Left renal pelvis (tissue), 4 donors: Measurements from ENCODE around the gene RCAN1. TPM values are rescaled to one million over a fixed set of nuclear protein-coding genes. Genes with fewer than 3 reads are reported as not detected.

Experiments
- DNase-seq, 4 donors: peaks; one replicate each; pipeline ENCODE4 v3.0.0-alpha.2; 2013; ENCODE audit warnings: low read depth in 4 of 4, low spot score in 3 of 4
- polyA plus RNA-seq, 4 donors: library from polyadenylated mRNA; unstranded; fragments of 120-200 nt; gene quantifications; one replicate each; pipeline ENCODE4 v1.2.1, GENCODE V29; 2013; ENCODE audit not compliant: insufficient read length in 4 of 4

RCAN1 gene
- polyA plus RNA-seq, 4 donors = 20.0 to 42.1 (median 32.6) TPM

- no peak for DNase-seq
Observed at GRCh38 chr21:34548781-34549376, 66.0 kb downstream of the RCAN1 start.

GRCh38 chr21:34546542-34546941 is 68.4 kb downstream of the RCAN1 start:
- no peak for DNase-seq

DNA sequence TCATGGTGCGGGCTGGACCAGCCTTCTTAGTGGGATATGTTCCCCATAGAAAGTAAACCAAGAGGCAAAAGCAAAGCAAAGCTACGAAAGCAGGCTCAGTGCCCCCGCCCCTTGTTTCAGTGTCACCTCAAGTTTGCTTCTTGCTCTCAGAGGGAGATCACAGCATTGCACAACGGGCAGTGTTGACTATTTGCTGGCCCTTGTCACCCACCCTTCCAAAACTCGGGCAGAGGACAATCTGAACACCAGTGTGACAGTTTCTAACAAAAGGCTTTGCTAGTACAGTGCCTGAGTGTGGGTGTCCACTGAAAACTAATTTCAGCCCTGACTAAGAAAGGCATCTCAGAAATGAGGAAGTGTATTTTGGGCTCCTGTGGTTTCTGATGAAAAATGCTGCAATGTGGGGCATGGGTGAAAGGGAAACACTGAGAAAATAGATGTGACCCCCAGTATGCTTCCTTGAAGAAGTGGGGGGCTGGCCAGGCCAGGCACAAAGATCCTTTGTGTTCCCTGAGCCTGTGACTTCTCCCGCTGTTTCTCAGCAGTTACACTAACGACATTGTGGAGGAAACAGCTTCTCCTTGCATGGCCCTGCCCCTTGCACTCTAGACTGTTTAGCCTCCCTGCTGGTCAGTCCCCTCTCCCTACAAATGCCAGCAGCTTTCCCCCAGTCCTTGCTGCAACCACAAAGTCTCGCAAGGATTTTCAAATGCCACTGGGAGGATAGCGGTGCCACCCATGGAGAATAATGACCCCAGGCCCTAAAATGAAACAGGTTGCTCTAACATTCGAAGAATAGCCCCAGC is 69.6 kb downstream of the RCAN1 start:
- DNase-seq = no peak

DNA sequence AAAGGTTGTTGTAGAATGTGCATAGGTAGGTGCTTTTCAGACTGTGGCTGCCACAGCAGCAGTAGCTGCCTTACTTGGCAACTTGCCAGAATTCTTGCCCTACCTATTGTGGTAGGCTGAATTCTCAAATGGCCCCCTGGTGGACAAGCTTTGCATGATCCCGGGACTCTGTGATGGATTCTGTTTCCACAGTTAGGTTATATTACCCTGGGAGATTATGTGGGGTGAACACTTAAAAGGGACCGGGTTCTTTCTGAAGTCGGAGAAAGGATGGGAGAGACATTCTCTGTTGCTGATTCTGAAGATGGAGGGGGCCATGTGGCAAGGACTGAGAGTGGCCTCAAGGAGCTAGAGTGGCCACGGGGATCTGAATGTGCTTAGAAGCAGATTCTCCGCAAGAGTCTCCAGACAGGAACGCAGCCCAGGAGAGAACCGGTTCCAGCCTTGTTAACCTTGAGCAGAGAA is 70.8 kb downstream of the RCAN1 start:
- DNase-seq = no peak

DNA sequence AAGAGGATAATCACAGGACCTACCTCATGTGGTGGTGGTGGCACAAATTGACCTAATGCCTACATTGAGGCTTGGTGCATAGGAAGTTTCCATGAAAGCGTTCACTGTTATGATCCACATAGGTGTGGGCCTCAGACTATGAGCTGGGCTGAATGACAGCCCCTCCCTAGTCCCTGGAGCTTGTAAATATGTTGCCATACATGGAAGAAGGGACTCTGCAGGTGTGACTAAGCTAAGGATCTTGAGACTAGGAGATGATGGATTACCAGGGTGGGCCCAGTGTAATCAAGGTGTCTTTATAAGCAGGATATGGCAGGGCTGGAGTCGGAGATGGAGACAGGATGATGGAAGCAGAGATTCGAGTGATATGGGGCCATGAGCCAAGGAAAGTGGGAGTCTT is 71.9 kb downstream of the RCAN1 start:
- DNase-seq = no peak

- DNase-seq = no peak
Observed at GRCh38 chr21:34540206-34540605, 74.7 kb downstream of the RCAN1 start.

DNA sequence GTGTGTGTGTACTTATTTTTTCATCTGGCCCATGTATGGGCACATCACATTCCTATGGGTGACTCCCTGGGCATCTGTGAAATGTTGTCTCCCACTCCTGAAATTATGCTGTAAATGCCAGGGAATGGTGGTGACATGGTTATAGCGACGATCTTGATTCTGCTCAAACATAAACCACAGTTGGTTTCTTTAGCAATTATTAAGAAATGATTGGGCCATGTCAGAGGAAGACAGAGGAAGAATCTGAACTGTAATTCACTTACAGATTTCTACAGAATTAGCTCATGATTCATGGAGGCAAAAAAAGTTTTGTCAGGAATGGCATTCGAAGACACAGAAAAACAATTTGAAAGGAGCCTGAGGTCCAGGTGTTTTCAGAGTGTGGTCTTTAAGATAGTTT is 77.1 kb downstream of the RCAN1 start:
- no peak for DNase-seq

DNA sequence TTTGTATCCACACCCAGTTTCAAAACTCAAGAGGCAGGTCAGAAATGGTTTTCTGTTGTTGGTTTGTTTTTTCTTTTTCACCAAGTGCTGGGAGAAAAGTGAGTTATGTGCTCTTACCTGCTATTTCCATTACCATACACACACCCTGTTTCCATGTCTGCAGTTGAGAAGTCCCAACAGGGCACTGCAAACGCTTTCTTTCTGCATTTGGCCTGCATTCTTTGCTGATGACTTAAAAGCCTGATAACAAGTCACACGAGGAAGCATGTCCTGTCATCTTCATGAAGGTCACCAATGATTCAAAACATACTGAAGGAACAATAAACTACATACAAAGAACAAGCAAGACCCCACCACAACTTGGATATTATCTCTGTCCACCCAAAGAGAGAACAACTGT is 78.1 kb downstream of the RCAN1 start:
- no peak for DNase-seq

DNA sequence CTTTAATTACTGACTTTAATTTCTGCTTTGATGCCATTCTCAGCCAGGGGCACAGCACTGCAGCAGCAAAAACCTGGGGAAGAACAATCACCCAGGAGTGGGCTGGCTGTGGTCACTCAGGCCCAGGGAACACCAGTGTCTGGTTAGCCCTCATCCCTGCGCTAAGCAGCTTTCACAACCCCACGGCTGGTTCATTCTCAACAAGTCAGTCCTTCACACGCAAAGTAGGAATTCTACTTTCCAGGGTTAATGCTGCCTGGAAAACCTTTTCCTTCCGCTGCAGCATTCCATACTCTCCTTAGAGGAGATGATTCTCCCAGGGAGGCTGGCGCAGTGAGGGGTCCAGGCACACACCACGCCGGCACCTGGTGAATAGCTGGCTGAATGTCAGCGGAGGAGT is 78.6 kb downstream of the RCAN1 start:
- DNase-seq = no peak

DNA sequence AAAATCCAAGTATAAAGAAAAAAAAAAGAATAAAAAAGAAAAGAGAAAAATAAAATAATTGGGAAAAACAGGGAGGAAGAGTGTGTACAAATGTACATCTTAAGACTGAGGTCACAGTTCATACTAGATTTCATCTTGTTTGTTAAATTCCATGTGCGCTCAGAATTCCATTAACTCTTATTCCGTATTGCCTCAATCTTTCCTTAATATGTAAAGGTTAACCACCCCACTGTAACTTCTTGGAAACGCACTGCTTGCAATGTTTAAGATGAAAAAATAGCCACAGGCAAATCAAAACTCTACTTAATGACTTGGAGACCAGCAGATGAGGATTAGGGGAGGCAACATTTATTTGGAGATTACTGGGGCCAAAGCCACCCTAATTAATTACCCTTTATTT is 79.0 kb downstream of the RCAN1 start:
- DNase-seq = no peak

GRCh38 chr21:34534522-34534921 is 80.4 kb downstream of the RCAN1 start:
- DNase-seq = no peak

DNA sequence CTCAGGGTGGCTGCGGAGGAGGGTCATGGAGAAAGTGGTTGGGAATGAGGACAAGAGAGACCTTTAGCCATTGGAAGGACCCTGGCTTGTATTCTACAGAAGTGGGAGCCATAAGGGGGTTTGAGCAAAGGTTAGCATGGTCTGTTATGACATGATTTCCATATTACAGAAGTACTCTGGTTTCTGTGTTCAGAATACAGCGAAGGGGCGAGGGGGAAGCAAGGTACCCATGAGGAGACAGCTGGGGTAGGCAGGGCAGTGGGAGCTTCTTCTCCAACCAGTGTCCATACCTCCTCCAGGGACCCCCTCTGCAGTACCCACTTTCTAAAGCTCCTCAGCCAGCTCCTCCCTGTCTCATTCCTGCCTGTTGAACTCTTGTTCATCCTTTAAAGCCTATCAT is 81.0 kb downstream of the RCAN1 start:
- no peak for DNase-seq

- DNase-seq = no peak
Observed at GRCh38 chr21:34531399-34531798, 83.5 kb downstream of the RCAN1 start.

DNA sequence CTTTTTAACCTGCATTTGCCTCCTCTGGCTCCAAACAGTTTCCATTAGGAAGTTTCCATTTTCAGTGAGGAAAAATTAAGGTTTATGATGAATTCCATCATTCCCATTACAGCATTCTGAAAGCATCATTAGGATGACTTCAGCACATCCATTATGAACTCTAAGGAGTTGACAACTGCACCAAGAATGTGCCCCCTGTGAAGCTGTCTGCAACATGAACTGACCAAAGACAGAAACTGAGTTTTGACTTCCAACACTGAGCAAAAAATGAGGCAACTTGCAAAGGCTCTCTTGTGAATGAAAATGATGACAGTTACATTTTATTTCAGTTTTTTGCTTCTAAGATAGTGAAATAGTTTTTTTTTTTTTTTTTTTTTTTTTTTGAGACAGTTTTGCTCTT is 84.7 kb downstream of the RCAN1 start:
- no peak for DNase-seq

DNA sequence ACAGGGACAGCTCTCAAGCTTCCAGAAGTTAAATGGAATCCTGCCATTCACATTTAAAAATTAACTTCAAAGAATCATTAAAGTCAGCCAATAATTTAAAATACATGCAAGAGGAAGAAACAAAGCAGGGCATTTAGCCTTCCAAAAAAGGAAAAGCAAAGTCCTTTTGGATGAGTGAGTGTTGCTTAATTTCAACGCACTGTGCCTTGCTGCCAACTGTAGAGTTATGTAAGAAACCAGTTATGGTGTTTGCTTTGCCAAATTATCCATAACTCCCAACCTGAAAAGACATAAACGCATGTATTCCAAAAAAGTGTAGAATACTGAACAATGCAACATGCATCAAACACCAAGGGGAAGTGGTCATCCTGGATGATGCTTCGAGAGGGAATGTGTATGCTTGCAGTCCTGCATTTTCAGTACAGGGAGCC is 86.8 kb downstream of the RCAN1 start:
- no peak for DNase-seq

DNA sequence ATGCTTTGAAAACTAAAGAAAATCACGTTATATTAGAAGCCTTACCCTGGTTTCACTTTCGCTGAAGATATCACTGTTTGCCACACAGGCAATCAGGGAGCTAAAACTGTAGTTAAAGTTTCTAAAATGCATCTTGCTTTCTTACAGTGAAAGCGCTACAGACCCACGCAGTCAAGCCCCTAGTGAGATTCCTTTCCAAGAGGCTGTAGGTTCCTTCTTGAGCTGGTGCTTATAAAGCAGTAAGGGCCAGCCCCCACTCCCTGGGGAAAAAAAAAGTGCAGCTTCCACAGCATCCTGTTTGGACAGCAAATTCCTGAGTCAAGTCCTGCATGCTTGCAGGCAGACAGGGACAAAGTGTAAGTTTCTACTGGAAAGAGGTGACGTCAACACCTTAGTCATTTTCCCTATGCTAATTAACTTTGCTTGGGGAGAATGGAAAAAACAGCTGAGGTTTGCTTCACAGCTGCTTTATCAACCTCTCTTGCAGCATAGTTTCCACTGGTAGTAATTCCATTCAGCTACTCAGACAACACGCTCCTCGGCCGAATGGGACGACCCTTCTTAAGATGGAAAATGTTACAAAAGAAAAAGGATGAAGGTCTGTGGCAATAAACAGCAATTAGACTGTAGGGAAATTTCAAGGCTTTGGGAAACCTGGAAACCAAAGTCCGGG is 88.2 kb downstream of the RCAN1 start:
- DNase-seq = peak; percentile 74 to 86 (median 80)

DNA sequence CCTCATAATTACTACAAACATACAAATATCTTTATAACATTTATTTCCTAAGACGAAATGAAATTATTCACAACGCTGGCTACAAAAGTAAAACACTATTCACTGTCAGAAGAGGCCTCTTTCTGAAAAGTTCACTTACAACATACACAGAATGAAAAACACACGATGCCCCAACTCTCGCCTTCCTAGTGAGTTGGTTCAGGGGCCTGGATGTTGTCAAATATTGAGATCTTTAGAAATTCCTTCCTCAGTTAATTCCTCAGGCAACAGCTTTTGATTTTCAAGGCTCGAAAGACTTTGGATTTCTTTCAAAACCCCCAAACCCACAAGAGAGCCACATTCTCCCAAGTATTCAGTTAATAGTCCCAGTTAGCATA is 88.7 kb downstream of the RCAN1 start:
- DNase-seq = no peak

DNA sequence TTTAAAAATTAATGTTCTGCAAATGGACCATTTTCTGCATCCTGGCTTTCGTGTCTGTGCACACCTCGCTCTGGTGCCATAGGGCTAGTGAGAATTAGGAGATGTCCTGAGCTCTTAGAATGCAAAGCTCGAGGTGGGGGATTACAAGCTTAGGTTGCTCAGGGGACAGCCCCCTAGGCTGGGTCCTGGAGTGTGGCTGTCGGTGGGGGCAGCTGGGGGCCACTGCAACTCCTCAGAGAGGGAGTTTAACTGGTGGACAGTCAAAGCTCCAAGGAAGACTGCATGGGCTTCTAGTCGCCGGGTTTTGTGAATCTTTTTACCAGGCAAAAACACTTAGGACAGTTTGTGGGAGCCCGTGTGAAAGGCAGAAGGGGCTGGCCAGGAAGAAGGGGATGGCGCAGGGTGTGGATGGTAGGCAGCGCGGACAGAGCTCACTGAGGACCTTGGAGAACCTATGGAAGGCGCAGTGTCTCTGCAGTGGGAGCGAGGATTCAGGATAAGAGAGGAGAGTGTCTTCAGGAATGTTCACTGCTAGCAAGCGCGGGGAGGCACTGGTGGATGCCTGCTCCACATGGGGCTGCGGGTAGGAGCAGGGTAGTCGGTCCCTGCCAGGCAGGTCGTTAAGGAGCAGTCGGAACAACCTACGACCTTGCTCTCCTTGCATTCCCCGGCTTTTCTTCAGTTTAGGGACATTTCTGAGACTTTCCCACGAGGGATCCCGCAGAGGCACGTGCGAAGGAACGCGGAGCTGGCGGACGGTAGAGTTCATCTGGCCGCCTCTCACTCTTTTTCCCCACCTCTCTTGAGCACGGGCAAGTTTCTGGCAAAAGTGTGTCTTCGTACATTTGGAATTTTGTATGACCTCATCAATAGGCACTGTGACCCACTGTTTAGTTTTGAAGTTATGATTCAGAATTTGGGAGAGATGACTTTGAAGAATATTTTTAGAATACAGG is 90.0 kb downstream of the RCAN1 start:
- DNase-seq = no peak

DNA sequence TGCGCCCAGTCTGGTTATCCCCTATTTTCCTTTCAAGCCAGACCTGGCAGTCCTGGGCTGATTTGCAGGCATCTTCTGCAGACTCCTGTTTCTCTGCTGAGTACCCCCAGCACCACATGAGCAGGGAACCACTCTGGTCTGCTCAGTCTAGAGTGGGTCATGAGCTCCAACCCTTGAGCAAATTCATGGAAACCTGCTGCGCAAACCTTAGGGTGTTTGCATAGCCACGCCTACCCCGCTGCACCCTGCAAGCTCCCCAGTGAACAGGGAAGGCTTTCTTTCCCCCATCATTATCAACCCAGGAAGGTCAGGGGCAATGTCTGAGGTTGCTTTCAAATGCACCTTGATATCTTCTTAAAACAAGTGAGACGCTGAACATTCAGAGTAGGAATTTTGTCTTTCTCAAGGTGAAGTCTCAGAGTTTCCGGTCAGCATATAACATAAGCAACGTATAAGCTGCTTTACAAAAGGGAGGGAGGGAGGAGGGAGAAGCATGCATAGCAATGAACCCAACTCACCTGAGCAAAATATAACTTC is 91.8 kb downstream of the RCAN1 start:
- no peak for DNase-seq

DNA sequence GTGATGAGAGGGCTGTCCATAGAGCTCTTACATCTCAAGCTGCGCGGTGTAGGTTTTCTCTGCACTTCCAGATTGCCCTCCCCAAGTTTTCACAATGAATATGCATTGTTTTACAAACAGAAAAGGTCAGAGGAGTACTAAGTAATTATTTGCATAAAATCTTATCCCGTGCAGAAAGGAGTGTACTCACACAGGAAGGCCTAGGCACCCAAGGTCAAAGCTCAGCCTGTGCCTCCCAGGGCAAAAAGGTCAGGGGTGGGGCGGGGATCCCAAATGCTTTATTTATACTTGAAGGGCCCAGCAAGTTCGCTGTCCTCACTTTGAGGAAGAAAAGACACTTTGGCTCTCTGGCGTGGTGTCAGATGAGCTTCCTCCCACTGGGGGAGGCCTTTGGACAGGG is 92.6 kb downstream of the RCAN1 start:
- DNase-seq = no peak
